Endothelial cell of umbilical vein (primary cell): ENCODE data around the gene PDE11A. TPM values are rescaled to one million over a fixed set of nuclear protein-coding genes. Genes with fewer than 3 reads are reported as not detected.

ENCODE experiments used
- BruUV-seq: library from RNA; stranded (reverse); fragments of 400-500 nt; replicated peaks from 2 replicates; lab custom pipeline; 2021; lab: Mats Ljungman, UMichigan
- CTCF ChIA-PET: fragments of 300-600, 350-600 bp; sonication (Branson Sonifier 250); formaldehyde crosslinking; loops from one replicate; lab custom pipeline; 2021; ENCODE audit warnings: antibody characterized with exemption, inconsistent platforms; lab: Charles Lee
- POLR2A ChIA-PET: fragments of 300-600, 350-600 bp; sonication (Branson Sonifier 250); formaldehyde crosslinking; loops from one replicate; lab custom pipeline; 2021; ENCODE audit warnings: antibody characterized with exemption, inconsistent platforms; lab: Charles Lee
- DNase-seq: peaks from one replicate; pipeline ENCODE4 v3.0.0-alpha.2; 2011; ENCODE audit warnings: low read depth, low spot score
- FAIRE-seq: peaks from 2 replicates; lab custom pipeline; 2011; peaks lifted over from hg19 to GRCh38; lab: Jason Lieb, UNC
- H2AFZ ChIP-seq: 2 replicates; pipeline ENCODE4 v1.6.0; 2012; ENCODE audit warnings: low read depth, low read length, control low read depth, inconsistent platforms
- H3K27ac ChIP-seq: 2 replicates; pipeline ENCODE4 v1.5.1; 2011; ENCODE audit warnings: low read depth, mild to moderate bottlenecking, control low read depth, low read length, moderate library complexity; ENCODE audit not compliant: insufficient read depth
- H3K27me3 ChIP-seq, 2 experiments: 2 replicates each; pipeline versions ENCODE4 v1.6.0 to v1.6.1; 2011; ENCODE audit warnings: low read length in 2 of 2, mixed read lengths in 1 of 2; ENCODE audit not compliant: control insufficient read depth in 2 of 2, insufficient read depth in 2 of 2
- H3K36me3 ChIP-seq, 2 experiments: 2 replicates in 1 of 2; 3 replicates in 1 of 2; pipeline ENCODE4 v1.5.1; 2011; ENCODE audit warnings: low read length in 2 of 2, mild to moderate bottlenecking in 1 of 2, moderate library complexity in 1 of 2; ENCODE audit not compliant: control insufficient read depth in 2 of 2, insufficient read depth in 2 of 2; ENCODE audit errors: extremely low read depth in 1 of 2
- H3K4me1 ChIP-seq: 3 replicates; pipeline ENCODE4 v1.5.1; 2011; ENCODE audit warnings: mild to moderate bottlenecking, low read length; ENCODE audit not compliant: control insufficient read depth, insufficient read depth; ENCODE audit errors: extremely low read depth
- H3K4me2 ChIP-seq: 2 replicates; pipeline ENCODE4 v1.6.1; 2011; ENCODE audit warnings: low read length, control low read depth, mixed read lengths; ENCODE audit not compliant: insufficient read depth
- H3K4me3 ChIP-seq, 3 experiments: fragments of 200-600 bp in 1 of 3; sonication (generic), shearing (Covaris generic) in 1 of 3; replicated peaks in 1 of 3; 2 replicates each; pipeline ENCODE4 v1.5.1; 2011 to 2016; ENCODE audit warnings: control low read depth in 3 of 3, low read length in 3 of 3, mild to moderate bottlenecking in 2 of 3, inconsistent platforms in 1 of 3, low read depth in 1 of 3, moderate library complexity in 1 of 3; ENCODE audit not compliant: insufficient read depth in 1 of 3
- H3K79me2 ChIP-seq: 2 replicates; pipeline ENCODE4 v1.6.0; 2012; ENCODE audit warnings: low read length, inconsistent platforms; ENCODE audit not compliant: control insufficient read depth, insufficient read depth
- H3K9ac ChIP-seq: replicated peaks from 2 replicates; pipeline ENCODE3; 2011; ENCODE audit warnings: low read length, control low read depth; ENCODE audit not compliant: insufficient read depth; ENCODE audit errors: extremely low read depth
- H3K9me1 ChIP-seq: replicated peaks from 3 replicates; pipeline ENCODE4 v1.6.0; 2011; ENCODE audit warnings: mild to moderate bottlenecking, low read length; ENCODE audit not compliant: control insufficient read depth, insufficient read depth; ENCODE audit errors: extremely low read depth
- H3K9me3 ChIP-seq: replicated peaks from 2 replicates; pipeline ENCODE4 v1.5.1; 2012; ENCODE audit warnings: low read length, inconsistent platforms; ENCODE audit not compliant: control insufficient read depth, insufficient read depth
- H4K20me1 ChIP-seq: replicated peaks from 2 replicates; pipeline ENCODE3; 2011; ENCODE audit warnings: mild to moderate bottlenecking, low read length; ENCODE audit not compliant: control insufficient read depth, insufficient read depth; ENCODE audit errors: extremely low read depth
- CTCF ChIP-seq, 2 donors: IDR thresholded peaks; 1 replicate in 1 of 2; 2 replicates in 1 of 2; pipeline ENCODE4 v1.5.1; 2011; ENCODE audit warnings: low read length in 2 of 2, mild to moderate bottlenecking in 2 of 2, moderate library complexity in 2 of 2, control low read depth in 1 of 2, inconsistent platforms in 1 of 2, low read depth in 1 of 2; ENCODE audit not compliant: insufficient read depth in 1 of 2; ENCODE audit errors: extremely low read depth in 1 of 2
- EZH2 ChIP-seq: IDR thresholded peaks from 2 replicates; pipeline ENCODE4 v1.6.1; 2012; ENCODE audit warnings: borderline replicate concordance, low read depth, mild to moderate bottlenecking, moderate library complexity, low read length, inconsistent platforms; ENCODE audit not compliant: severe bottlenecking
- FOS ChIP-seq: IDR thresholded peaks from 2 replicates; pipeline ENCODE4 v1.6.1; 2011; ENCODE audit warnings: mild to moderate bottlenecking, low read length, moderate library complexity, borderline replicate concordance; ENCODE audit not compliant: insufficient read depth
- GATA2 ChIP-seq: IDR thresholded peaks from 2 replicates; pipeline ENCODE4 v1.7.0; 2011; ENCODE audit warnings: low read depth, mild to moderate bottlenecking, moderate library complexity, mixed read lengths, low read length; ENCODE audit not compliant: insufficient read length, insufficient read depth
- JUN ChIP-seq: IDR thresholded peaks from 2 replicates; pipeline ENCODE4 v1.6.1; 2011; ENCODE audit warnings: borderline replicate concordance, low read depth; ENCODE audit not compliant: insufficient read length, insufficient read depth
- MAX ChIP-seq: IDR thresholded peaks from 2 replicates; pipeline ENCODE4 v1.6.1; 2011; ENCODE audit not compliant: insufficient read depth, insufficient read length
- MYC ChIP-seq: IDR thresholded peaks from one replicate; pipeline ENCODE4 v1.6.1; 2011; ENCODE audit warnings: mild to moderate bottlenecking, low read depth, low read length
- POLR2A ChIP-seq: IDR thresholded peaks from 2 replicates; pipeline ENCODE4 v1.6.1; 2012; ENCODE audit warnings: low read depth, mild to moderate bottlenecking, control low read depth, low read length
- POLR2AphosphoS5 ChIP-seq: IDR thresholded peaks from 2 replicates; pipeline ENCODE4 v1.6.1; 2012; ENCODE audit warnings: low read depth, mild to moderate bottlenecking, control low read depth, low read length, moderate library complexity; ENCODE audit not compliant: insufficient read depth
- dilution Hi-C: fragments of 300-500 bp; cut with MboI; formaldehyde crosslinking; loops from one replicate; pipeline ENCODE4 v1.15.0; 2019; ENCODE audit warnings: low sequenced_read_pairs; ENCODE audit not compliant: extremely low pct_ligation_motif_present
- intact Hi-C: fragments of 100-400 bp; cut with micrococcal nuclease; formaldehyde crosslinking; loops from one replicate; pipeline ENCODE4 v1.10.0; 2022
- polyA plus RNA-seq, 4 experiments: library from polyadenylated mRNA; depleted of rRNA in 3 of 4; stranded (reverse) in 3 of 4; unstranded in 1 of 4; fragments of >200 nt; gene quantifications; 2 replicates each; pipeline versions ENCODE4 v1.2.1 to v1.2.3, GENCODE V29; 2011 to 2012; ENCODE audit warnings: missing spikeins in 1 of 4
- total RNA-seq: library from RNA; stranded (reverse); gene quantifications from 2 replicates; pipeline ENCODE4 v1.2.3, GENCODE V29; 2021

Gene PDE11A
- total and polyA plus RNA-seq, 2 donors (not counting 3 experiments of a cell fraction or from before 2014, with no cell fraction given) = 0.07 to 0.51 TPM

- CTCF ChIA-PET = interaction anchor here (0.7 to 1.8 kb wide), 7 partner anchors 9 to 1102 kb away, joined by 3 to 6 read pairs (median 4); no protein-coding TSS in a partner anchor
- Histone ChIP-seq H3K4me2 (no peak overlapping the region), H3K4me1 (peaks cover 16% of the 10 kb centered on the region), H3K9ac (no peak overlapping the region), H3K9me1 (no peaks in the 10 kb centered on the region), H3K9me3 (no peaks in the 10 kb centered on the region), H3K27ac (no peak overlapping the region), H3K79me2 (no peaks in the 10 kb centered on the region), H3K36me3 (no peaks in the 10 kb centered on the region), H2AFZ (no peak overlapping the region), H4K20me1 (no peaks in the 10 kb centered on the region), H3K27me3 (no peaks in the 10 kb centered on the region), H3K4me3 (no peak overlapping the region)
- POLR2A ChIA-PET = no interaction called here
- dilution Hi-C loops = no loop called here
- TF ChIP-seq MAX (no peak), POLR2AphosphoS5 (no peak), POLR2A (no peak), FOS (no peak), MYC (no peak), JUN (no peak), EZH2 (no peak), CTCF (IDR thresholded peaks at IDR 0.05; ENCODE audit: extremely low read depth in 1 of 2, insufficient read depth in 1 of 2, low read depth in 1 of 2, low read length in 2 of 2) (no peak), GATA2 (no peak)
- no peak for FAIRE-seq
- intact Hi-C loops = no loop called here
- BruUV-seq = no TSS peak
- DNase-seq = peak; percentile 34
These were observed 318.7 kb downstream of the PDE11A start for GRCh38 chr2:177753682-177754491.
